Endometrial microvascular endothelial cells (primary cell): ENCODE data around the gene NSD2. TPM values are rescaled to one million over a fixed set of nuclear protein-coding genes. Genes with fewer than 3 reads are reported as not detected.

Experiments
- in situ Hi-C: cut with HindIII; loops from 2 replicates; pipeline ENCODE4 v1.10.0; 2017; ENCODE audit warnings: low sequenced_read_pairs, low pct_unique_long_range_greater_than_20kb; ENCODE audit errors: inconsistent ontology term
- total RNA-seq: library from RNA; depleted of rRNA; stranded (reverse); fragments of >200 nt; gene quantifications from one replicate; pipeline ENCODE4 v1.2.3, GENCODE V29; 2015; ENCODE audit errors: inconsistent ontology term

Gene NSD2
- total RNA-seq, 1 donor from 2014 or later = 68.2 TPM

GRCh38 chr4:1859389-1859753 lies 11.8 kb upstream of the NSD2 start:
- in situ Hi-C loops = no loop called here

GRCh38 chr4:1862055-1862911 lies 8.9 kb upstream of the NSD2 start:
- in situ Hi-C loops = no loop called here

GRCh38 chr4:1862961-1863296 lies 8.3 kb upstream of the NSD2 start:
- in situ Hi-C loops = no loop called here

GRCh38 chr4:1863297-1864033 lies 7.7 kb upstream of the NSD2 start:
- in situ Hi-C loops = no loop called here

GRCh38 chr4:1864076-1865008 lies 6.9 kb upstream of the NSD2 start:
- in situ Hi-C loops = no loop called here

GRCh38 chr4:1866189-1866661 lies 5.0 kb upstream of the NSD2 start:
- in situ Hi-C loops = no loop called here

GRCh38 chr4:1868293-1868692 lies 2.9 kb upstream of the NSD2 start:
- in situ Hi-C loops = no loop called here

- in situ Hi-C loops = no loop called here
These were observed 2.3 kb upstream of the NSD2 start for GRCh38 chr4:1868912-1869311.

- in situ Hi-C loops = no loop called here
These were observed 1.5 kb upstream of the NSD2 start for GRCh38 chr4:1869530-1870327.

GRCh38 chr4:1870328-1870577 lies 940 bp upstream of the NSD2 start:
- in situ Hi-C loops = no loop called here

GRCh38 chr4:1871471-1872021 lies 353 bp downstream of the NSD2 start:
- in situ Hi-C loops = no loop called here

GRCh38 chr4:1872870-1873269 lies 1.7 kb downstream of the NSD2 start:
- in situ Hi-C loops = no loop called here

- in situ Hi-C loops = no loop called here
These were observed 2.1 kb downstream of the NSD2 start for GRCh38 chr4:1873291-1873690.

GRCh38 chr4:1873776-1874175 lies 2.6 kb downstream of the NSD2 start:
- in situ Hi-C loops = no loop called here

GRCh38 chr4:1874201-1874600 lies 3.0 kb downstream of the NSD2 start:
- in situ Hi-C loops = no loop called here

- in situ Hi-C loops = no loop called here
These were observed 8.3 kb downstream of the NSD2 start for GRCh38 chr4:1879485-1879884.

- in situ Hi-C loops = no loop called here
These were observed 9.1 kb downstream of the NSD2 start for GRCh38 chr4:1880332-1880731.

GRCh38 chr4:1882850-1883271 lies 11.7 kb downstream of the NSD2 start:
- in situ Hi-C loops = no loop called here

GRCh38 chr4:1883583-1883982 lies 12.4 kb downstream of the NSD2 start:
- in situ Hi-C loops = no loop called here
